GM12875 (cell line): Measurements from ENCODE around the gene PEX10.

Source experiments
- H3K4me3 ChIP-seq: one replicate; pipeline ENCODE4 v1.5.1; 2011; ENCODE audit warnings: low read depth, low read length, control low read depth
- TF ChIP-seq, protein P1 (sequence below): IDR thresholded peaks from 2 replicates; pipeline ENCODE4 v1.5.1; 2011; ENCODE audit warnings: low read depth, mild to moderate bottlenecking, control low read depth, inconsistent platforms, low read length, moderate library complexity, borderline replicate concordance; ENCODE audit not compliant: insufficient read depth

Gene PEX10

DNA sequence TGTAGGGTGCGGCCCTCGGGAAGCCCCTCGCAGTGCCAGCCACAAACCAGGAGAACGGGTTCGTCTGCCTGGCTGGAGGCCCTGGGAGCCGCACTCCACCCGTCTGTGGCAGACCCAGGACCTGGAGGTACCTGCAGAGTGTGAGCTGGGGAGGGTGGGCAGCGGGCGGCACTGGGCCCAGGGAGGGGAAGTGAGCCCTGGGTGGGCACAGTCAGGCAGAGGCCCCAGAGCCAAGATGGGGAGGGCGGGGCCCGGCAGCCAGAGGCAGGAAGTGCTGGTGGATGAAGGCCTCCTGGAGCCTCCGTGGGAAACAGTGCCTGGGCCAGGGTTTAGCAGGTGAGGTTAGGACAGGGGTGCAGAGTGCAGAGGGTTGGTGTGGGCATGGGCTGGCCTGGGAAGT lies 4.0 kb upstream of the PEX10 start:
- TF ChIP-seq, protein P1, sequence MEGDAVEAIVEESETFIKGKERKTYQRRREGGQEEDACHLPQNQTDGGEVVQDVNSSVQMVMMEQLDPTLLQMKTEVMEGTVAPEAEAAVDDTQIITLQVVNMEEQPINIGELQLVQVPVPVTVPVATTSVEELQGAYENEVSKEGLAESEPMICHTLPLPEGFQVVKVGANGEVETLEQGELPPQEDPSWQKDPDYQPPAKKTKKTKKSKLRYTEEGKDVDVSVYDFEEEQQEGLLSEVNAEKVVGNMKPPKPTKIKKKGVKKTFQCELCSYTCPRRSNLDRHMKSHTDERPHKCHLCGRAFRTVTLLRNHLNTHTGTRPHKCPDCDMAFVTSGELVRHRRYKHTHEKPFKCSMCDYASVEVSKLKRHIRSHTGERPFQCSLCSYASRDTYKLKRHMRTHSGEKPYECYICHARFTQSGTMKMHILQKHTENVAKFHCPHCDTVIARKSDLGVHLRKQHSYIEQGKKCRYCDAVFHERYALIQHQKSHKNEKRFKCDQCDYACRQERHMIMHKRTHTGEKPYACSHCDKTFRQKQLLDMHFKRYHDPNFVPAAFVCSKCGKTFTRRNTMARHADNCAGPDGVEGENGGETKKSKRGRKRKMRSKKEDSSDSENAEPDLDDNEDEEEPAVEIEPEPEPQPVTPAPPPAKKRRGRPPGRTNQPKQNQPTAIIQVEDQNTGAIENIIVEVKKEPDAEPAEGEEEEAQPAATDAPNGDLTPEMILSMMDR, result no peak
- no peak overlapping the region for H3K4me3 ChIP-seq

DNA sequence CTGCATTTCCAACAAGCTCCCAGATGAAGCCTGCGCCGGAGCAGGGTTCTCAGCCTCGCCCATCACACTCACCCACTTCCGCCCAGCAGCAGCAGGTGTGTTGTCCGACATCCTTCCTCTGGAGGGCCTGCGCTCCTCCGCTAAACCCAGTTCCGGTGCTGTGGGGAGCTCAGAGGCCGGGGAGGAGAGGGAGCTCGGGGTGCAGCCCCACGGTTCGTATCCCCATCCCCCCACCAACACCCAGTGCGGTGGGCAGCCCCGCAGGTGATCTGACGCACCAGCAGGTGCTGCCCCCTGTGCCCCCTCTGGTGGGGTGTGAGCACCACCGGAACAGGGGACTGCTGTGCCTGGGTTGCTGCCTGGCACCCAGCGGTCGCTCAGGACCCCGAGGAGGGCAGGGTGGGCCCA lies 3.4 kb upstream of the PEX10 start:
- peak overlapping the region; percentile 37 for H3K4me3 ChIP-seq
- TF ChIP-seq, protein P1, result 0 out of 2 replicates have a peak, but pooled peaks have one; percentile 1

DNA sequence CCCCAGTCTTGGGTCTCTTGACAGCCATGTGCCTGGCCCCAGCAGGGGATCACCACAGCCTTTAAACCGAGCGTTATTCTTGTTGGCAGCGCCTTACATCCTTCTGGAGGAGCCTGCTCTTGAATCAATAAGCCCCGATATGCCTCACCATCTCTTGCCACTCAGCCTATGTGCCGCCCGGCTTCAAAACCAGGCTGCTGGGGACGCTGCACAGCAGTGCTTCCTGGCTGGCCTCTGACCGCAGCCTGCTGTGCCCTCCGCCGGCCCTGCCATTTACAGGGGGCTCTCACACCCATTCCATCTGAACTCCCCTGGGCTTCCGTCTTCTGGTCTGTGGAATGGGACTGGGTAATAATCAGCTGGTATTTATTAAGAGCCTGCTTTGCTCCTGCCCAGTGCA lies 3.0 kb upstream of the PEX10 start:
- TF ChIP-seq, protein P1, result no peak
- H3K4me3 ChIP-seq, result no peak overlapping the region

DNA sequence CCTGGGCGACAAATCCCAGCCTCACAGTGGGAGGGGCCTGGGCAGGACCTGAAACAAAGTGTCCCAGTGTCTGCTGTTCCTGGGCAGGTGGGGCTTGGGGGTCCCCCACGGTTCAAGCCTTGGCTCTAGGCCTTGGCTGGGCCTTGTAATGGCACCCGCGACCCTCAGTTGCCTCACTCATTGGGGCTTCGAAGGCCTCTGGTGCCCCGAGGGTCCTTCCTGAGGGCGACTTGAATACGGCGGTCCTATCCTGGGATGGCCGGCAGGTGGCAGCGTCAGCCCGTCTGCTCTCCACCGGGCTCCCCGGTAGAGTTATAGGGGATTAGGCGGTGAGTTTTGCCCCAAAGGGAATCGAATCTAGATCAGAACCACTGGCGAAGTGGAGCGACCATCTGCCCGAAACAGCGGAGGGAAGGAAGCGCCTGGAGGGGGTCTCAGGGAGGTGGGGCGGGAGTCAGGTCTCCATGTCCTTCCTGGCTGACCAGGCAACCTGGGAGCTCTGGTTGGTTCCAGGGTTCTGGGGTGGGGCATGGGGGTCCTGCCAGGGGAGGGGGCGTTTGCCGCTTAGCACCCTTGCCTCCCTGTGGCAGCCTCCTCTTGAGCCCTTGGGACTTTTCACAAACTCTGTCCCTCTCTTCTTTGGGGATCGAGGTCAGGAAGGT lies 2.1 kb upstream of the PEX10 start:
- H3K4me3 ChIP-seq, result peak overlapping the region; percentile 90

DNA sequence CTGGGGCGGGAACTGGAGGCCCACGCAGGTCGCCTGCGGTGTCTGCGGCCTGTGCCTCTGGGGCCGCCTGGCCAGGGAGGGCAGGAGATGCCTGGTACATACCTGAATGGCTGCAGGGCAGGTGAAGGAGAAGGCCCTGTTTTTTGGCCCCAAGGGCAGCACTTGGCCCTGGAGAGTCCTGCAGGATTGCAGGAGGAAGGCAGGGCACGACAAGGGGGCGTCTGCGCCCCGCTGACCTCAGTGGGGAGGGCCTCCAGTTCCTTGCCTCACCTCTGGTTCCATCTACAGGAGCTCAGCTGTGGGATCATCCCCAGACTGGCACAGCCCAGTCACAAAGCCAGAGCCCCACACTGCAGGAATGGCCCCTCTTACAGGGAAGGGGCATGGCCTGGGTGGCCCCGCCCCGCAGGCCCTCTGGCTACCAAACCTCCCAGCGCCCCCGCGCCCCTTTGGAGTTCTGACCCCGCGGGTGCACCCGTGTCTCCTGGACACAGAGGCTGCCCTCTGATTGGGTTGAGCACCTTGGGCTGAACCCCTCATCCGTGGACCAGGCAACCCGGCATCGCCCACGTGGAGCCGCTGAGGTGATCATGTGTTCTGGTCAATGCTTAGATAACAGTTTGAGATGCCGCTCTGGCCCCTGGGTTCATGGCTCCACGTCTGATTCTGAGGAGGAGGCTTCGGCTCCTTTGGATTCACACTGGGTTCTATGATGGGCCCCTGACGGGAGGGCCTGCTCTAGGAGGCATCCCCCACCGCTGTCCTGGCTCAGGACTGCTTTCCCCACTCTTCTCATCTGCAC lies 1.3 kb upstream of the PEX10 start:
- TF ChIP-seq, protein P1, result no peak
- H3K4me3 ChIP-seq, result peak overlapping the region; percentile 90

More for the DNA sequence above, 2.1 kb upstream of the PEX10 start:
- TF ChIP-seq, protein P1, result peak; percentile 87

DNA sequence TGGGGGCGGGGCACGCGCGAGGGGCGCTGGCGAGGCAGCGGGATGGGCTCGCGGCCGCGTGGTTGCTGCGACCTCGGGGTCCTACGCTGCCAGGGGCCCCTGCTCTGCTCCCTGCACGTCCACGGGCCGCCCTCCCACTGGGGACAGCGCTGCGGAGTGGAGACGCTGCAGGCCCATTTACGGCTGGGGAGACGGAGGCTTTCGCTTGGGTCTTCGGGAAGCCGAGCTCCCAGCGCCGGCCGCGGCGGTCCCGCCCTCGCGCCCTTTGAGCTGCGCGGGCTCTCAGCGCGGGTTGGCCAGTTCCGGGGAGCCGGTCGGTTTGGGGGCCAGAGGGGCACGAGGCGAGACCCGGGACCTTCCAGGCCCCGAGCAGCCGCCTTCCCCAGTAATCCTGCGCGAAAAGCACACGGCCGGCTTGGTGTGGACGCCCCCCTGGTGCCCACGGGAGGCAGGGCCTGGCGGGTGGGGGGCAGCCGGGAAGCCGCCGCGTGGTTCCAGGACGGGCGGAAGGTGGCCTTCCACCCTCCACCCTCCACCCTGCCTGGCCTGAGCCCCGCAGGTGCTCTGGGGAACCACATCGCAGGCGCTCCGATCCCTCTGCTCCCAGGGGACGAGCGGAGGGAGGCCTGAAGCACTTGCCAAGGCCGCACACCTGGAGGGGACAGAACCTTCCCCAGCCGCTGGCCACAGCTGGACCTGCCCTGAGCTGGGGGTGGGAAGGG lies 570 bp upstream of the PEX10 start:
- H3K4me3 ChIP-seq, result peak overlapping the region; percentile 90
- TF ChIP-seq, protein P1, result no peak
